Kidney (tissue), 14 donors: ENCODE results near the gene SCN1B. TPM values are rescaled to one million over a fixed set of nuclear protein-coding genes. Genes with fewer than 3 reads are reported as not detected.

Experiments used
- DNase-seq, 5 donors: peaks; one replicate each; pipeline ENCODE4 v3.0.0-alpha.2; 2013 to 2020
- FAIRE-seq: peaks from 2 replicates; lab custom pipeline; 2012; peaks lifted over from hg19 to GRCh38; lab: Jason Lieb, UNC
- H3K27ac ChIP-seq, 2 donors: one replicate each; pipeline ENCODE4 v1.7.0; 2013; ENCODE audit warnings: low read depth in 2 of 2, low read length in 2 of 2, inconsistent platforms in 1 of 2
- H3K27me3 ChIP-seq: one replicate; pipeline ENCODE4 v1.7.1; 2013; ENCODE audit warnings: low read length, inconsistent platforms; ENCODE audit not compliant: control insufficient read depth, insufficient read depth
- H3K36me3 ChIP-seq, 3 donors: one replicate each; pipeline versions ENCODE4 v1.7.0 to v1.7.1; 2013; ENCODE audit warnings: low read length in 3 of 3, control low read depth in 1 of 3, inconsistent platforms in 1 of 3; ENCODE audit not compliant: insufficient read depth in 3 of 3, control insufficient read depth in 2 of 3
- H3K4me1 ChIP-seq, 3 donors: one replicate each; pipeline versions ENCODE4 v1.7.0 to v1.7.1; 2013; ENCODE audit warnings: low read length in 3 of 3, inconsistent platforms in 1 of 3, low read depth in 1 of 3; ENCODE audit not compliant: control insufficient read depth in 2 of 3, insufficient read depth in 2 of 3
- H3K4me3 ChIP-seq, 3 donors: one replicate each; pipeline versions ENCODE4 v1.7.0 to v1.8.1; 2013; ENCODE audit warnings: low read length in 3 of 3, control low read depth in 1 of 3, inconsistent platforms in 1 of 3
- H3K9ac ChIP-seq, 3 donors: one replicate each; pipeline versions ENCODE4 v1.7.0 to v1.7.1; 2013; ENCODE audit warnings: low read length in 3 of 3, control low read depth in 1 of 3, inconsistent platforms in 1 of 3
- H3K9me3 ChIP-seq, 3 donors: one replicate each; pipeline versions ENCODE4 v1.7.0 to v1.7.1; 2013; ENCODE audit warnings: low read length in 3 of 3, control low read depth in 1 of 3, inconsistent platforms in 1 of 3; ENCODE audit not compliant: control insufficient read depth in 2 of 3, insufficient read depth in 1 of 3
- CTCF ChIP-seq: IDR thresholded peaks from 3 replicates; pipeline ENCODE4 v1.5.1; 2012; ENCODE audit warnings: mild to moderate bottlenecking, moderate library complexity, borderline replicate concordance; ENCODE audit not compliant: insufficient read depth; ENCODE audit errors: extremely low read depth
- intact Hi-C: fragments of 100-400 bp; cut with DNase I; formaldehyde crosslinking; loops from one replicate; pipeline ENCODE4 v1.11.1; 2022
- polyA plus RNA-seq: library from polyadenylated mRNA; stranded (reverse); fragments of 350-450 nt; fragmentation: Illumina TruSeq; extraction: RNeasy Lipid Tissue Mini Kit (QIAGEN cat#74804); gene quantifications from one replicate; pipeline ENCODE4 v1.2.3, GENCODE V29; 2014; ENCODE audit warnings: low read depth, low replicate concordance; ENCODE audit not compliant: insufficient read depth
- total RNA-seq: library from RNA; stranded (reverse); fragmentation: NEBNext Ultra II Directional; extraction: Animal tissue kit (Norgen Biotek cat#: 25700); gene quantifications from one replicate; pipeline ENCODE4 v1.2.1, GENCODE V29; 2021
- donor health status: control.
- donor health status: control.
- donor health status: control.
- donor health status: control.
- donor health status: control.
- donor health status: DM: yes; HTN: yes; CAD: no.
- donor health status: Normal renal cell carcinoma (clear cell type).

SCN1B gene
- total and polyA plus RNA-seq, 2 donors from 2014 or later, result 9.6 to 24.1 TPM

- Histone ChIP-seq H3K27ac (no peak overlapping the region), H3K27me3 (no peaks in the 10 kb centered on the region), H3K9ac (no peak overlapping the region), H3K4me1 (no peaks in the 10 kb centered on the region), H3K9me3 (no peaks in the 10 kb centered on the region), H3K4me3 (no peak overlapping the region), H3K36me3 (no peaks in the 10 kb centered on the region)
- FAIRE-seq (no peak), DNase-seq (no peak)
- TF ChIP-seq CTCF, result no peak
- intact Hi-C loops, result no loop called here
Observed at GRCh38 chr19:35081201-35081600, 50.9 kb downstream of the SCN1B start.

GRCh38 chr19:35083691-35084508 lies 53.6 kb downstream of the SCN1B start:
- Histone ChIP-seq H3K9ac (no peak overlapping the region), H3K4me3 (no peak overlapping the region), H3K9me3 (no peaks in the 10 kb centered on the region), H3K27ac (no peak overlapping the region), H3K36me3 (no peaks in the 10 kb centered on the region), H3K27me3 (no peaks in the 10 kb centered on the region), H3K4me1 (no peaks in the 10 kb centered on the region)
- FAIRE-seq (no peak), DNase-seq (no peak)
- TF ChIP-seq CTCF, result no peak
- intact Hi-C loops, result no loop called here

GRCh38 chr19:35084509-35084762 lies 54.2 kb downstream of the SCN1B start:
- no peaks in the 10 kb centered on the region for H3K9me3 ChIP-seq
- FAIRE-seq (no peak), DNase-seq (no peak)
- H3K27me3 ChIP-seq, result no peaks in the 10 kb centered on the region
- intact Hi-C loops, result no loop called here
- no peak overlapping the region for H3K4me3 ChIP-seq
- no peaks in the 10 kb centered on the region for H3K4me1 ChIP-seq
- no peaks in the 10 kb centered on the region for H3K36me3 ChIP-seq
- no peak overlapping the region for H3K9ac ChIP-seq
- TF ChIP-seq CTCF, result no peak
- H3K27ac ChIP-seq, result no peak overlapping the region

- TF ChIP-seq CTCF, result no peak
- H3K36me3 ChIP-seq, result no peaks in the 10 kb centered on the region
- H3K4me3 ChIP-seq, result no peak overlapping the region
- H3K27me3 ChIP-seq, result no peaks in the 10 kb centered on the region
- no peaks in the 10 kb centered on the region for H3K4me1 ChIP-seq
- H3K27ac ChIP-seq, result no peak overlapping the region
- intact Hi-C loops, result no loop called here
- DNase-seq, result no peak
- no peaks in the 10 kb centered on the region for H3K9me3 ChIP-seq
- no peak overlapping the region for H3K9ac ChIP-seq
- no peak for FAIRE-seq
Observed at GRCh38 chr19:35085947-35086346, 55.7 kb downstream of the SCN1B start.
